Hematopoietic multipotent progenitor cell (in vitro differentiated cells): Measurements from ENCODE around the gene HDAC6. TPM values are rescaled to one million over a fixed set of nuclear protein-coding genes. Genes with fewer than 3 reads are reported as not detected.

Experiments
- small RNA-seq: library from RNA; depleted of rRNA; stranded (forward); fragments of <200 nt; gene quantifications from one replicate; pipeline ENCODE3, GENCODE V24; 2012
- total RNA-seq: library from RNA; depleted of rRNA; stranded (reverse); fragments of >200 nt; gene quantifications from one replicate; pipeline ENCODE4 v1.2.3, GENCODE V29; 2012

The HDAC6 gene
- total RNA-seq, 1 donor: 133 TPM

Small RNA genes lying within 50 kb of the gene (small RNA-seq; reads per million reads assigned to genes)
- gene RNU6-29P: not detected

Other genes with a start within 250 kb of the HDAC6 start
- gene RBM3, start 227.6 kb upstream of the HDAC6 start, total RNA-seq: 238 TPM
- 235 TPM for gene WDR13, start 204.6 kb upstream of the HDAC6 start, total RNA-seq
- 52.0 TPM for gene WAS, start 118.3 kb upstream of the HDAC6 start, total RNA-seq
- gene SUV39H1, start 105.3 kb upstream of the HDAC6 start, total RNA-seq: 17.0 TPM
- 0.27 TPM for gene GLOD5, start 40.3 kb upstream of the HDAC6 start, total RNA-seq
- gene GATA1, start 15.5 kb upstream of the HDAC6 start, total RNA-seq: 32.6 TPM
- gene ERAS, start 24.4 kb downstream of the HDAC6 start, total RNA-seq: 0.27 TPM
- gene PCSK1N, start 33.5 kb downstream of the HDAC6 start, total RNA-seq: 1.1 TPM
- gene TIMM17B, start 95.7 kb downstream of the HDAC6 start, total RNA-seq: 37.2 TPM
- 89.9 TPM for gene PQBP1, start 95.9 kb downstream of the HDAC6 start, total RNA-seq
- 14.3 TPM for gene SLC35A2, start 109.6 kb downstream of the HDAC6 start, total RNA-seq
- gene PIM2, start 117.0 kb downstream of the HDAC6 start, total RNA-seq: 142 TPM
- gene OTUD5, start 155.5 kb downstream of the HDAC6 start, total RNA-seq: 55.5 TPM
- gene KCND1, start 169.8 kb downstream of the HDAC6 start, total RNA-seq: 3.0 TPM
- gene GRIPAP1, start 200.2 kb downstream of the HDAC6 start, total RNA-seq: 24.2 TPM
- 63.0 TPM for gene TFE3, start 241.3 kb downstream of the HDAC6 start, total RNA-seq